CD4-positive, alpha-beta memory T cell (primary cell): ENCODE measurements around the gene TOX3. TPM values are rescaled to one million over a fixed set of nuclear protein-coding genes. Genes with fewer than 3 reads are reported as not detected.

Experiments
- CTCF ChIA-PET: fragments of 350-600 bp; sonication (Branson Sonifier 250); formaldehyde crosslinking; loops from one replicate; lab custom pipeline; 2021; ENCODE audit warnings: inconsistent platforms; ENCODE audit not compliant: partially characterized antibody; lab: Charles Lee
- POLR2A ChIA-PET: fragments of 350-600 bp; sonication (Branson Sonifier 250); formaldehyde crosslinking; loops from one replicate; lab custom pipeline; 2021; ENCODE audit not compliant: partially characterized antibody; lab: Charles Lee
- DNase-seq, 5 donors: peaks; one replicate each; pipeline versions ENCODE4 v3.0.0 to v3.0.0-alpha.2; 2020 to 2022; ENCODE audit warnings: mixed read lengths in 1 of 5
- H3K27ac ChIP-seq: one replicate; pipeline ENCODE4 v1.7.0; 2013; ENCODE audit warnings: low read depth, low read length
- H3K27me3 ChIP-seq: 2 replicates; pipeline ENCODE4 v1.7.0; 2013; ENCODE audit warnings: mild to moderate bottlenecking, low read length, moderate library complexity; ENCODE audit not compliant: insufficient read depth
- H3K36me3 ChIP-seq: 2 replicates; pipeline ENCODE4 v1.7.0; 2013; ENCODE audit warnings: mild to moderate bottlenecking, low read length, moderate library complexity; ENCODE audit not compliant: insufficient read depth
- H3K4me1 ChIP-seq: 2 replicates; pipeline ENCODE4 v1.7.0; 2013; ENCODE audit warnings: mild to moderate bottlenecking, low read length, moderate library complexity; ENCODE audit not compliant: insufficient read depth
- H3K4me3 ChIP-seq, 2 donors: one replicate each; pipeline ENCODE4 v1.7.0; 2013; ENCODE audit warnings: low read length in 2 of 2, mild to moderate bottlenecking in 1 of 2
- H3K9me3 ChIP-seq, 2 donors: one replicate each; pipeline ENCODE4 v1.7.0; 2013; ENCODE audit warnings: low read length in 2 of 2, control low read depth in 1 of 2; ENCODE audit not compliant: control insufficient read depth in 1 of 2
- H3K27ac Mint-ChIP-seq, 7 donors: one replicate each; pipeline ENCODE4 v1.8.0; 2020 to 2021; ENCODE audit warnings: mixed read lengths in 7 of 7, mild to moderate bottlenecking in 6 of 7, inconsistent platforms in 3 of 7, moderate library complexity in 3 of 7
- H3K27me3 Mint-ChIP-seq, 2 donors: one replicate each; pipeline ENCODE4 v1.8.0; 2020 to 2021; ENCODE audit warnings: mixed read lengths in 2 of 2
- H3K36me3 Mint-ChIP-seq, 2 donors: one replicate each; pipeline ENCODE4 v1.8.0; 2020 to 2021; ENCODE audit warnings: mixed read lengths in 2 of 2, inconsistent platforms in 1 of 2, mild to moderate bottlenecking in 1 of 2
- H3K4me1 Mint-ChIP-seq, 4 donors: one replicate each; pipeline ENCODE4 v1.8.0; 2020 to 2021; ENCODE audit warnings: mixed read lengths in 4 of 4, mild to moderate bottlenecking in 1 of 4
- H3K4me3 Mint-ChIP-seq, 8 donors: one replicate each; pipeline ENCODE4 v1.8.0; 2020 to 2021; ENCODE audit warnings: mixed read lengths in 8 of 8, mild to moderate bottlenecking in 7 of 8, moderate library complexity in 6 of 8, inconsistent platforms in 3 of 8
- H3K9me3 Mint-ChIP-seq, 8 donors: one replicate each; pipeline ENCODE4 v1.8.0; 2020 to 2021; ENCODE audit warnings: mixed read lengths in 8 of 8, mild to moderate bottlenecking in 5 of 8, inconsistent platforms in 3 of 8, moderate library complexity in 1 of 8
- intact Hi-C: fragments of 100-400 bp; cut with micrococcal nuclease; formaldehyde crosslinking; loops from one replicate; pipeline ENCODE4 v1.15.1; 2023
- polyA plus RNA-seq, 2 donors: library from polyadenylated mRNA; unstranded; fragments of 300-500 nt; fragmentation: Illumina TruSeq; gene quantifications; one replicate each; pipeline ENCODE4 v1.2.3, GENCODE V29; 2021
- total RNA-seq, 2 experiments: library from RNA; stranded (reverse); gene quantifications; one replicate each; pipeline ENCODE4 v1.2.3, GENCODE V29; 2021

Gene TOX3
- total and polyA plus RNA-seq, 4 experiments from 2014 or later: 0.13 TPM; not detected in 3

DNA sequence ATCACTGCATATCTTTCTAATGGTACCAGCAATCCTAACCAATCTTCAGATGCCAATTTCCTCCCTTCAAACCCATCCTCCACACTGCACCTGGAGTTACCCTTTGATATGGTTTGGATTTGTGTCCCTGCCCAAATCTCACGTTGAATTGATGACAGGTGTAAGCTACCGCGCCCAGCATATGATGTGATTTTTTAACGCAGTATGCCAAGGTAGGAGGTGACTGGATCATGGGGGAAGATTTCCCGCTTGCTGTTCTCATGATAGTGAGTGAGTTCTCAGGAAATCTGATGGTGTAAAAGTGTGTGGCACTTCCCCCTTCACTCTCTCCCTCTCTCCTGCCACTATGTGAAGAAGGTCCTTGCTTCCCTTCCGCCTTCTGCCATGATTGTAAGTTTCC lies 57.0 kb downstream of the TOX3 start:
- H3K9me3 Mint-ChIP-seq: peaks cover 0 to 5% (median 2%) of the 10 kb centered on the region in 8 donors
- H3K27me3 Mint-ChIP-seq: no peaks in the 10 kb centered on the region
- H3K9me3 ChIP-seq: no peaks in the 10 kb centered on the region
- intact Hi-C loops: no loop called here
- H3K4me1 Mint-ChIP-seq: no peaks in the 10 kb centered on the region
- CTCF ChIA-PET: no interaction called here
- H3K27me3 ChIP-seq: no peaks in the 10 kb centered on the region
- H3K27ac ChIP-seq: no peak overlapping the region
- no peak for DNase-seq
- POLR2A ChIA-PET: no interaction called here
- no peaks in the 10 kb centered on the region for H3K36me3 ChIP-seq
- no peak overlapping the region for H3K27ac Mint-ChIP-seq
- no peak overlapping the region for H3K4me3 Mint-ChIP-seq
- no peaks in the 10 kb centered on the region for H3K36me3 Mint-ChIP-seq
- no peaks in the 10 kb centered on the region for H3K4me1 ChIP-seq
- H3K4me3 ChIP-seq: no peak overlapping the region

DNA sequence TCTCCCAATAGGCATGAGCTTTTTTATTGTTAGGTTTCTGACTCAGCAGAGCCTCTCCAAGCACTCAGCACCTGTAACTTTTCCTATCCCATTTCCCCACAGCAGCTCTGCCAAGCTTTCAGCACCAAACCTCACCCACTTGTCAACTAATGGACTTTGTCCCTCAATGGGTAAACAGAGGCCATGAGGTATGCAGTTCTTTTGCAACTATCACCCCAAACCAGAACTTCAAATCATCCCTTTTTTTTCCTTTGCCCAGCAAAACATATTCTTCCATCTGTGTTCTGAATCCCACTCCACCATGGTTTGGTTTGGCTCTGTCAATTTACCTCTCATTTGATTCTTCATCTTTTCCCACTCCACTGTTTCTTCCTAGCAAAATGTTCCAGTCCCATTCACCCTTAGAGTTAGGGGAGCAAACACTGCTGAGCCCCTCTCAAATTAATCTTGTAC lies 58.1 kb downstream of the TOX3 start:
- Histone ChIP-seq H3K4me3 (no peak overlapping the region), H3K27ac (no peak overlapping the region), H3K4me1 (no peaks in the 10 kb centered on the region), H3K36me3 (no peaks in the 10 kb centered on the region), H3K9me3 (no peaks in the 10 kb centered on the region), H3K27me3 (no peaks in the 10 kb centered on the region)
- DNase-seq: no peak
- ChIA-PET CTCF (no interaction called here), POLR2A (no interaction called here)
- Mint-ChIP-seq H3K27me3 (no peaks in the 10 kb centered on the region), H3K4me1 (no peaks in the 10 kb centered on the region), H3K9me3 (peaks cover 0 to 5% (median 2%) of the 10 kb centered on the region in 8 donors), H3K27ac (no peak overlapping the region), H3K36me3 (no peaks in the 10 kb centered on the region), H3K4me3 (no peak overlapping the region)
- intact Hi-C loops: no loop called here

DNA sequence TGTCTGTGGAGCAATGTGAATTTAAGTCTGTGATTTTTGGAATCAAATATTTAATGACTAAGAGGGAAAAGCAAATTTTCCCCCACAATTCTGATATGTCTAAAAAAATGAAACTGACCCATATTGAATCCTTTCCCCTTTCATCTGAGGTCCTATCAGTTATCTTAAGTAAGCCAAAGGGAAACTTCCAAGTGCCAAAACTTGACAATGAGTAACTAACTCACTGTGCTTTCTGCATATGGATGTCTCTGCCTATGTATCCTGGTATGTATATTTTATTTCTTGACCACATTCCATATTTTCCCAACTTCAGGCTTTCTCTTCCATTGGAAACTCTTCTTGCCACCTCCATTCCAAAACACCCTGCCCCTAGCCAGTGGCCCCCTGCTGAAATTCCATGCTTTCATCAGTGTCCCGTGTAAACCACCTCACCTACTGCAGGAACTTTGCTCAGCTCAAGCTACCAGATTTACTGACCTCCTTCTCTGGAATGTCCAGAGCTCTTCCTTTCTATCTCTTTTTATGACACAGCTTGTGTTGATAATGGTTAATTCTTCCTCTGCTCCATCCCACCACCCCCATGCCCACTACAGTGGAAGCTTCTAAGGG lies 59.0 kb downstream of the TOX3 start:
- ChIA-PET CTCF (no interaction called here), POLR2A (no interaction called here)
- Histone ChIP-seq H3K27me3 (no peaks in the 10 kb centered on the region), H3K9me3 (no peaks in the 10 kb centered on the region), H3K36me3 (no peaks in the 10 kb centered on the region), H3K4me1 (no peaks in the 10 kb centered on the region), H3K4me3 (no peak overlapping the region), H3K27ac (no peak overlapping the region)
- H3K27ac Mint-ChIP-seq: no peak overlapping the region
- no peak overlapping the region for H3K4me3 Mint-ChIP-seq
- no peaks in the 10 kb centered on the region for H3K4me1 Mint-ChIP-seq
- no peaks in the 10 kb centered on the region for H3K36me3 Mint-ChIP-seq
- no peak for DNase-seq
- intact Hi-C loops: no loop called here
- H3K27me3 Mint-ChIP-seq: no peaks in the 10 kb centered on the region
- peaks cover 0 to 6% (median 4%) of the 10 kb centered on the region in 8 donors for H3K9me3 Mint-ChIP-seq

DNA sequence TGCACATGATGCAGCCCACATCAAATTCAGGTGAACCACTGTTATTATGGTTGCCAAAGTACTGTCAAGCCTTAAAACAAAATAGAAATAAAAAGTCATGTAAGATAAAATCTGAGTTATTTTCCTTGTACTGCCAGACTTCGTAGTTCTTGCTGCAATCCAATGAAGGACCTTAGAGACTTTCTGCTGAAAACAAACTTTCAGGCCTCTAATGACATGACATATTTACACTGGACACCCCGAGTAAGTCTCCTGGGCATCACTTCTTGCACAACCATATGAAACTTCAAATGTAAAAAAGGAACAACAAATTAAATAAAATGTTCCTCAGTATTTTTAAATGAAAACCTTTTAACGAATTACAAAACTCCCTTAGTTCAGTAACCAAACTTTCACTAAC lies 66.7 kb downstream of the TOX3 start:
- H3K36me3 ChIP-seq: no peaks in the 10 kb centered on the region
- H3K27me3 Mint-ChIP-seq: no peaks in the 10 kb centered on the region
- no peak overlapping the region for H3K4me3 Mint-ChIP-seq
- H3K4me1 Mint-ChIP-seq: no peaks in the 10 kb centered on the region
- CTCF ChIA-PET: no interaction called here
- no peaks in the 10 kb centered on the region for H3K9me3 ChIP-seq
- POLR2A ChIA-PET: no interaction called here
- H3K9me3 Mint-ChIP-seq: peaks cover 0 to 9% (median under 1%) of the 10 kb centered on the region in 8 donors
- H3K27ac Mint-ChIP-seq: no peak overlapping the region
- no peaks in the 10 kb centered on the region for H3K36me3 Mint-ChIP-seq
- H3K27ac ChIP-seq: no peak overlapping the region
- intact Hi-C loops: no loop called here
- H3K4me3 ChIP-seq: no peak overlapping the region
- no peaks in the 10 kb centered on the region for H3K4me1 ChIP-seq
- no peak for DNase-seq
- H3K27me3 ChIP-seq: no peaks in the 10 kb centered on the region

DNA sequence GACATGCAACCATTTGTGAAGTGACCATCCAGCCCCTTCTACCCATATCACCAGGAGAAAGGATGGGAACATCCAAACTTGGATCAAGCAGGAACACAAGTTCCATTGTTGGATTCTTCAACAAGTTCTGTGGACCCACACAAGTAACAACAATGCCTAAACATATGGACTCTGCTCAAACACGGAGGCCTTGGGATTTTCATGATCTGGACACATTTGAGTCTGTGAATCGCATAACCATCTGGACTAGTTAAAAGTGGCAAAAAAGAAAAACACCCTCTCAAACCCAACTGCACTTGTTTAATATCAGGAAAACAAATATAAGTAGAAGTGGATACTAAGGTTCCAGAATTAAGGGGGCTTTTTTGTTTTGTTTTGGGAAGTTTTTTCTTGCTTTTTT lies 70.8 kb downstream of the TOX3 start:
- intact Hi-C loops: no loop called here
- no peaks in the 10 kb centered on the region for H3K4me1 Mint-ChIP-seq

DNA sequence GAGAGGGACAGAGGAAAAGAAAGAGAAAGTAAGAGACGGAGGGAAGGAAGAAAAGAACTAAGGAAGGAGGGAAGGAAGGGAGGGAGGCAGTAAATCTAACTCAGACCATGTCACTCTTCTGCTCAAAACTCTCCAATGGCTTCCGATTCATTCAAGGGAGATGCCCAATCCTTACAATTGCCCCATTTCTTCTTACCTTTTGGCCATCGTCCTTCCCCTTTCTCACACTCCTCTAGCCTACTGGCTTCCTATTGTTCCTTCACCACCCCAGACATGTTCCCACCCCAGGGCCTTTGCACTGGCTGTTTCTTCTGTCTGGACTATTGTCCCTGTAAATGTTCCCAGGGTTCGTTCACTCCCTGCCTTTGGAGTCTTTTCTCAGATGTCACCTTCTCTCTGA lies 72.3 kb downstream of the TOX3 start:
- CTCF ChIA-PET: no interaction called here
- peaks cover 0 to 12% (median 6%) of the 10 kb centered on the region in 8 donors for H3K9me3 Mint-ChIP-seq
- Histone ChIP-seq H3K27ac (no peak overlapping the region), H3K4me3 (no peak overlapping the region), H3K27me3 (no peaks in the 10 kb centered on the region), H3K4me1 (no peaks in the 10 kb centered on the region), H3K9me3 (no peaks in the 10 kb centered on the region), H3K36me3 (no peaks in the 10 kb centered on the region)
- no peak for DNase-seq
- H3K27me3 Mint-ChIP-seq: no peaks in the 10 kb centered on the region
- H3K27ac Mint-ChIP-seq: no peak overlapping the region
- intact Hi-C loops: no loop called here
- H3K4me3 Mint-ChIP-seq: no peak overlapping the region
- POLR2A ChIA-PET: no interaction called here
- H3K4me1 Mint-ChIP-seq: no peaks in the 10 kb centered on the region
- H3K36me3 Mint-ChIP-seq: no peaks in the 10 kb centered on the region

More for the DNA sequence above, 70.8 kb downstream of the TOX3 start:
- no peaks in the 10 kb centered on the region for H3K27me3 Mint-ChIP-seq
- DNase-seq: no peak
- H3K9me3 Mint-ChIP-seq: peaks cover 0 to 12% (median 6%) of the 10 kb centered on the region in 8 donors
- Histone ChIP-seq H3K4me1 (no peaks in the 10 kb centered on the region), H3K9me3 (no peaks in the 10 kb centered on the region), H3K27ac (no peak overlapping the region), H3K27me3 (no peaks in the 10 kb centered on the region), H3K36me3 (no peaks in the 10 kb centered on the region), H3K4me3 (no peak overlapping the region)
- no peak overlapping the region for H3K27ac Mint-ChIP-seq
- CTCF ChIA-PET: no interaction called here
- POLR2A ChIA-PET: no interaction called here
- no peaks in the 10 kb centered on the region for H3K36me3 Mint-ChIP-seq
- H3K4me3 Mint-ChIP-seq: no peak overlapping the region

DNA sequence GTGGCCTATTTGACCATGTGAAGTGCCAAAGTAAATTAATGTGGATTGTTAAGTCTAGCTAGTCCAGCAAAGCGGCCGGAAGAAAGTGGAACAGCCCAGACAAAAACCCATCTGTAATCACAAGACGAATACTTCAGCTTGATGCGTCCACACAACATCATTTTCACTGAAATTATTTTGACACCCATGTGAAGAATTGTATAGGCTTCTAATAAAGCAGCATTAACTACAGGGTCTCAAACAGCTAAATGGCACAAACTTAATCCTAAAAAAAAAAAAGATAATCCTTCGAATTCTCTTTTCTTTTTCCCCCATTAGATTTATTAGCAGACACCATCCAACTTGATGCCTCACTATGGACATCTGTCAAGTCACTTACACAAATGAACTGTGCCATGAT lies 73.8 kb downstream of the TOX3 start:
- Mint-ChIP-seq H3K27ac (no peak overlapping the region), H3K4me1 (no peaks in the 10 kb centered on the region), H3K9me3 (peaks cover 0 to 12% (median 6%) of the 10 kb centered on the region in 8 donors), H3K27me3 (no peaks in the 10 kb centered on the region), H3K4me3 (no peak overlapping the region), H3K36me3 (no peaks in the 10 kb centered on the region)
- CTCF ChIA-PET: no interaction called here
- H3K27me3 ChIP-seq: no peaks in the 10 kb centered on the region
- H3K4me3 ChIP-seq: no peak overlapping the region
- no peak for DNase-seq
- intact Hi-C loops: no loop called here
- POLR2A ChIA-PET: no interaction called here
- H3K4me1 ChIP-seq: no peaks in the 10 kb centered on the region
- no peaks in the 10 kb centered on the region for H3K36me3 ChIP-seq
- H3K27ac ChIP-seq: no peak overlapping the region
- no peaks in the 10 kb centered on the region for H3K9me3 ChIP-seq
